Stimulated activated CD4-positive, alpha-beta T cell treated with anti-CD3 and anti-CD28 coated beads, Interleukin-12 subunit alpha, Interleukin-12 subunit beta, amount 100 ng/mL, for 24 hours (primary cell): ENCODE measurements around the gene ZMYM2.

Experiments
- DNase-seq, 2 experiments: peaks; one replicate each; pipeline ENCODE4 v3.0.0-alpha.2; 2020; ENCODE audit warnings: low read depth in 2 of 2

Gene ZMYM2

DNA sequence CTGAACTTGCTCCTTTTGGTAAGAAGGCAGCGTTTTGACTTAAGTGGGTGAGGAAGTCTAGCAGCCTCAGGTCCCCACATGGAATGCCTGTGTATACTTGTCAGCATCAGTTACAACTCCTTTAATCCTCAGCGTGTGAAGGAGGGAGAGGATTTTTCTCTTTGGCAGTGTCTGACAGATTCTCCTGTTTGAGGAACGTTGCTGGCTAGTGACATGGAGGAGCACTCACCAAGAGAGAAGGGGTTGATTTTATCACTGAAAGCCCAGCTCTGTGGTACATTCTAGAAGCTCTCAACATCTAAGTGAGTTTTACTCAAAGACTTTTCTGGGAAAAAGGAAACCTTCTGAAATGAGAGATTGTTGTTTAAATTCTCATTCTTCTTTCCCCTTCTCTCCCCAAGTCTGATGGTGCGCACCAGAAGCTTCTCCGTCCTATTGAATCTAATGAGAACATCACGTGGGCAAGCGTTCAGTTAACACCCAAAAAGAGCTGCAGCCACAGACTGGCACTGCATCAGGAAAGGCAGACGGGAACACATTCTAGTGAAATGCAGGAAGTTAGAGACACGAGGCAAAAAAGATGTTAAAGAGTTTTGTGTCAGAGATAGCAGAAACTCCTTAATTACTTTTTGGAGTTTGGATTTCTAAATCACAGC lies 144.1 kb downstream of the ZMYM2 start:
- no peak for DNase-seq

DNA sequence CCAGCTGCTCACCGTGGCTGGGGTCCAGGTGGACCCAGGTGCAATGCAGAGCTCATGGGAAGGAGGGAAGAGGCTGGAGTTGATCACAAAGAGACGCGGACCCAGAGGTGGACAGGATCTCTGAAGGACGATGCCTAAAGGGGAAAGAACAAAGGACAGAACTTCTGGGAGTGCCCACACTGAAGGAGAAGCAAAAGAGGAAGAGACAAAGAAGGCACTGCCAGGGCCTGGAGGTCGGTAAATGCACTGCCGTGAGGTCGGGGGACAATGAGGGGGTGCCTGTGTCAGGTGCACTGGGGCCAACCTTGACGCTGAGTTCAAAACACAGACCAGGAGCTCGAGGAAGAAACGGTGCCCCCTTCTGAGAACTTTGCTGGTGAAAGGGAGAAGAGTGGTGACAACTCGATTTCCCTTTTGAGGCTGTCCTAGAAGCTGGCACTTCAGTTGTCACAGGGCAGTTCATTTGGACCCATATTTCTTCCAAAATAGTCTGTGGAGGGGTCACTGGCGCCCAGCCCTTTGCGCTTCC lies 146.7 kb downstream of the ZMYM2 start:
- DNase-seq = no peak

DNA sequence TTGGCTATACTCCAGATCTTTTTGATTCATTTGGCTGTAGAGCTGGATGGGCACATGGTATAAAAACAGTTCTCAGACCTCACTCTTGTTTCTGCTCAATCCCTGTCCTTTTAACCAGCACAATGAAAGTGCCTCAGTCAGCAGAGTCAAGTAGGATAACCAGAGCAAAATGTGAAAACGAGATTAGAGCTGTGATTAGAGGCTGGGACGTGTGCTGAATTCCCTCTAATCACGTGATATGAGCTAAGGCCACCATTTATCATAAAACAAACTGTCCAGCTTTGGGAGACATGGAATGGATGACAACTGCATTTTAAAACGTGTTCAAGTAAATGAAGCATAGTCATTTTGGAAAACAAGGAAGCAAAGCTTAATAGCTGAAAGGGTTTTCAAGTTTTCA lies 148.2 kb downstream of the ZMYM2 start:
- DNase-seq = no peak

DNA sequence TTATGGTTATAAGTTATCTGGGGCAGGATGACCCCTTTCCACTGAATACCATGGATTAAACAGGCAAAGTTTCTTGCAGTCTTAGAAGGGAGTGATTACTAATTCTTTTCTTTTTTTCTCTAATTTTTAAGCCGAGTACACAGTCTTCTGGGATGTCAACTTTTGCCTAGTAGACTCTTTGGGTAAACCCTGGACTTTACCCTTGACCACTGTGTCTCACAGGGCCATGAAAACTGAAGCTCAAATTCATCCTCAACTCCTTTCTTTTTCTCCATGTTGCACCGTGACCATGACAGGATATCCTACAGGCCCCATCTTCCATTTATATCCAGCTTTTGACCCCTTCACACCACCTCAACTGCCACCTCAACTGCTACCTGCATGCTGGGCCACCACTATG lies 150.5 kb downstream of the ZMYM2 start:
- no peak for DNase-seq

DNA sequence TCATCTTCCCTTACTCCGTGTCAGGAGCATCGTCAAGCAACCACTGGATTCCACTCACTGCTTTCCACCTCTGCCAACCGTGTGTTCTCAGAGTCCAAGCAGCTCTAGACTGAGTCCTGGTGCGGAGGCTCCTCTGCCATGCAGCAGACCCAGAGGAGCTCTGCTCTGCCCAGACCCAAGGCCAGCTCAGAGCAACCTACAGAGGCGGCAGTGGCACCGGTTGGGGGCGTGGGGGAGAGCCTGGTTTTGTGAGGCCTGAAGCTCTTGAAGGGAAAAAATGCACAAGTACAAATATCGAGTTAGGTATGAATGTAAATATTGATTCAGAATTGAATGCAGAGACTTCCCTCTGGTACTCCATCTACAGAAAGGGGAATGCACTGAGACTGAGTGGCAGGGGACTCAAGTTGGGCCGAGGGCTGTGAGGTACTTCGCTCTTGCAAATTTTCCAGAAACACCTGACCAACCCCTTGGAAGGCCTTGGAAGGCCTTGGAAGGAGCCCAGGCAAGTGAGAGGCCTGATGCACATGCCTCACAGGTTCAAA lies 155.6 kb downstream of the ZMYM2 start:
- DNase-seq = no peak

DNA sequence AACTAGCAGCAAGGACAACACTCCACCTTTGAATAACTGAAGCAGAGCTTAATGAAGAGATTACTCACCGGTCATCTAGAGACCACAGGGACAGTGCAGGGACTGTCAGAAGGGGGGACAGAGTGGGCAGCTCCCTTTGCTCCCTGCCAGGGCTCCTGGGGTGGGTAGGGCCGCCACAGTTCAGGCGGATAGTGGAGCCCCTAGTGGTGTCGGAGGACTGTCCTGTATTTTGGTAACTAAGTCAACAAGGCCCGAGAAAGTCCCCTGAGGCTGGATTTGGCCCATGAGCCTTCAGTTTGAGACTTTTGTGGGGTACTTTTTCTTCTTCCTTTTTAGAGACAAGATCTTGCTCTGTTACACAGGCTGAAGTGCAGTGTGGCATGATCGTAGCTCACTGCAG lies 157.7 kb downstream of the ZMYM2 start:
- DNase-seq = no peak

DNA sequence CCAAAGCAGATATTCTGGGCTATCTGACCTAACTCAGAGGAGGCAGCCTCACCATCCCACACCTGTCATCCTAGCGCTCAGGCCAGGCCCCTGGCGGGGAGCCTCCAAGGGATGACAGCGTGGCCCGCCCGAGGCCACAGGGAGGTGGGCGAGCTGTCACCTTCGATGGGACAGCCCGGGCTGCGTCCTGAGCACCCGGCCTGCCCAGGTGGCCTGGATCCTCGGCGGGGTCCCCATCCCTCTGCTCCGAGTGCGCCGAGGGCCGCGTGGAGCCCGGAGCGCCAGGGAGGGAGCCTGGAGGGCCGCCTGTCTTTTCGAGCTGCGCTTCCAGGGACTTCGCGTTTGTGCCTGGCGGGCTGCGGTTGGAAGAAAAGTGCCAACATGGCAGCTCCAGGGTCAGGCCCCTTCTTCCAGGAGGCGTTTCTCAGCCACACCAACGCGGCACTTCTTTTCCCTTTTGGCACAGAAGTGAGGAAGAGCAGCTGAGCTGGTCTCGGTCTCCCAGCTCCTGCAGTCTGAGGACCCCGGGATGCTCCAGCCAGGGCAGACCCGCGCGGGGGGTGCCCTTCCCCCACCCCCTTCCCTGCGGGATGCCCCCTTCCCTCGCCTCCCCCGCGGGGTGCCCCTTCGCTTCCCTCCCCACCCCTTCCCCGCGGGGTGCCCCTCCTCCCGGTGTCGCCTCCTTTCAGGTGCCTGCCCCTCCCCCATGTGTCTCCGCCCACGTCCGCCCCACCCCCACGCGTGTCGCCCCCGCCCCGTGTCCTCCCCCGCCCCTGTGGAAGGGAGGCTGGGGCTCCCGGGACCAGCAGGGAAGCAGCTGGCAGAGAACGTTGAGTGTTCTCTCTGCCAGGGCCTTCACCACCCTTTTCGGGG lies 160.0 kb downstream of the ZMYM2 start:
- no peak for DNase-seq

DNA sequence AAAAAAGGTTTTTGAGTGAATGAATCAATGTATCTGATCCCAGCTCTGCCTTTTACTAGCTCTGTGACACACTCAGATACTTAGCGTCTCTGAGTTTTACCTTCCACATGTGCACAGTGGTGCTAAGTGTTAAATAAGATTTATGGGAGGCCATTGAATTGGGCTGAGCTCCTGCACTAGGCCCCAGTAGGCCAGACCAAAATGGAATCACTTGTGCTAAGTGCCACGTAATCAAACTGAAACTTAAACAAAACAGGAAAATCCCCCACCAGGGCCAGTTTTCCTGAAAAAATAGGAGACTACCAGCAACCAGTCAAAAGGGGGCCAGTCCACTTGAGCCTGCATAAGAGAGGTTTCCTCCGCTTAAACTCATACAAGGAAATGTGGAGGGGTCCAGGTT lies 161.4 kb downstream of the ZMYM2 start:
- no peak for DNase-seq

DNA sequence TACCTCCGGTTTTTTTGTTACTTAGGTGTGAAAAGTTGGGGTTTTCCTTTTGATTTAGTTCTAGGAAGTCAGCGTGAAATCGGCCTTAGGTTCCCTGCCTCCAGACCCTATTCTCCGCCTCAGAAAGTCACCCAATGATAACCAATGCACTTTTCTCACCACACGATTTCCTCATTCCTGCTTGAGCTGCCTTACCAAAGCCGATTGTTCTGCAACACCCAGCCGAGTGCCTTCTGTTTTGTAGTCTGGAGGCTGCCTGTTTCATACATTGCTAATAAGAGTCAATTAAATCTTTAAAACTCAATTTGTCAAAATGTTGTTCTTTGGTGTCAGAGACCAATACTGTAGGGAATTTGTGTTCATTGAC lies 162.6 kb downstream of the ZMYM2 start:
- DNase-seq = no peak

DNA sequence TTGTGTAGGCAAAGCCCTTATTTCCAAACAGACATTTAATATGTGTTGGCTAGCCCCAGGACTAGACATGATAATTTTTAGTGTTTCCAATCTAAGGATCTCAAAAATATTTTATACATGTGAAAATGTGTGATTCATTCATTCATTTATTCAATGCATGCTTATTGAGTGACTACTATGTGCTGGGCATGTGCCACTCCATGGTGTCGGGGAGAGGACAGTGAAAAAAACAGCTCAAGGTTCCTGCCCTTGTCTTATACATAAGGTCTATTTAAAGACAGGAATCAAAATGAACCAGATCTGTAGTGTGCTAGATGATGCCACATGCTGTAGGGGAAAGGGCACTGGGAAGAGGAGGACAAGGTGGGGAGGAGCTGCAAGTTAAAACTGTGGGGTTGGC lies 165.8 kb downstream of the ZMYM2 start:
- DNase-seq = no peak

DNA sequence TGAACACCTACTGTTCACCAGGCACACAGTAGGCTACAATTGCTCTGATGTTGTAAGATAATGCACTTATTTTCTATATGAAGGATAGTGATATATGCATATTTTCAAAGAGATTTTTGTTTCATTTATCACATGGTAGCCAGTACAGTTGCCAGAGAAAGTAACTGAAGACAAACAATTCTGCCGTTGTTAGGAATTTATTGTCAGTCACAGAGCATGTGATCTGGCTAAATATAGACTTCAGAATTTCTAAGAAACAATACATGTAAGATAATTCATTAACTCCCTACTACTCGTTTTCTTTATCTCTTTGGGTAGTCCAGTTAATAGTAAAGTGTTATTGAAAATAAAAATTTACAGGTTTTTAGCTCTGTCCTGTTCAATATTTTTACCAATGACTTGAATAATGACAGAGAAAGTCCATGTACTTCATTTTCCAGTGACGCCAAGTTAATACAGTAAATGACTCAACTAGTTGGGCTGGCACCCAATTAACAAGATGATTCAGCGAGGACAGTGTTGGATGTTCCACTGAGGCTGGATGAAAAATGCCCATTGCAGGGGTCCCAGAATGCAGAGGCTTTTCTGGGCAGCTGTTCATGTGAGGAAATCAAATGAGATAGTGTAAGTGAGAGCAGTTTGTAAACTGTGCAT lies 166.7 kb downstream of the ZMYM2 start:
- DNase-seq = no peak

DNA sequence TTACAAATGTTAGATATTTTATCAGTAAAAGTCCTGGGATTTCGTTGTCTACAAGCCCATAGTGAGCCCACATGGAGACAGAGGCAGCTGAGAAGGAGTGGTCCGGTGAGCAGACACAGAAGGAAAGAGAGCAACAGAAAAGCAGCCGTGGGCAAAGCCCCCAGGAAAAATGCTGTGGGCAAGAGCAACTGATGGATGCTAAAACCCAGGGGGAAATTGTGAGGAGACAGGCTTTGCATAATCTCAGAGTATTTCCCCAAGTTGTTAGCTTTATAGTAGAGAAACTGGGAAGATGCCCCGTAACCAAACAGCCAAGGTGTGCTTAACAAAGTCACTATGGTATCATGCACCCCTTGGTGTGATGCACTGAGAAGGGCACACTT lies 167.2 kb downstream of the ZMYM2 start:
- DNase-seq = no peak

DNA sequence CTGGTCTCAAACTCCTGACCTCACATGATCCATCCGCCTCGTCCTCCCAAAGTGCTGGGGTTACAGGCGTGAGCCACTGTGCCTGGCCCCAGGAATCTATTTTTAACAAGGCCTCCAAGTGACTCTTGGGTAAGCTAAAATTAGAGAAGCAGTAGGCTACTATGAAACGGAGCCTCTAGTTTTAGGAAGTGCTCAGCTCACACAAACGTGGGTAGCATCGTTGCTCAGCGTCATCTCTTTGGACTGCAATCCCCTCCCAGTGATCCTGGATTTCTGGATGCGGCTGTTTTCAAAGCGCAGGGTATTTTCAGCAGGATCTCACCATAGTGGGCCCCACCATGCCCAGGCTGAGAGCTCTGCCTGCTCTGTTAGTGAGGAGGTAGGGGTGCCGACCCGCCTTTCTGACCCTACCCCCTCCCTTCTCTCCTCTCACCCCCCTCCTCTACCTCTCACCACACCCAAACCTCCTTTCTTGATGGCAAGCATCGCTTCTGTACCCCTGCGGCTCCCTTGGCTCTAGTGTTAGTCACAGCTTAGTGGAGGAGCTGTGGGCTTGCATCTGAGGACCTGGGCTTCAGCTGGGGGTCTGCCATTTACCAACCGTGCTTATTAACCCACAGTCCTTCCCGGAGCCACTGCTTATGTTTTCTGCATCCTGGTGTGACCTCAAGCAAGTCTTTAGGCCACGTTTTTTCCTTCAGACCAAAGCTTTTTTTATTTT lies 168.2 kb downstream of the ZMYM2 start:
- DNase-seq = no peak

DNA sequence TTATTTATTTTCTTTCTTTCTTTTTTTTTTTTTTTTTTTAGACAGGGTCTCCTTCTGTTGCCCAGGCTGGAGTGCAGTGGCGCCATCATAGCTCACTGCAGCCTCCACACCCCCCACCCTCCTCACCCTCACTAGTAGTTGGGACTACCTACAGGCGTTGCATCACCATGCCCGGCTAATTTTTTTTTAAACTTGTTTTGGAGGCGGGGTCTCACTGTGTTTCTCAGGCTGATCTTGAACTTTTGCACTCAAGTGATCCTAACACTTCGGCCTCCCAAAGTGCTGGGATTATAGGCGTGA lies 168.7 kb downstream of the ZMYM2 start:
- no peak for DNase-seq

DNA sequence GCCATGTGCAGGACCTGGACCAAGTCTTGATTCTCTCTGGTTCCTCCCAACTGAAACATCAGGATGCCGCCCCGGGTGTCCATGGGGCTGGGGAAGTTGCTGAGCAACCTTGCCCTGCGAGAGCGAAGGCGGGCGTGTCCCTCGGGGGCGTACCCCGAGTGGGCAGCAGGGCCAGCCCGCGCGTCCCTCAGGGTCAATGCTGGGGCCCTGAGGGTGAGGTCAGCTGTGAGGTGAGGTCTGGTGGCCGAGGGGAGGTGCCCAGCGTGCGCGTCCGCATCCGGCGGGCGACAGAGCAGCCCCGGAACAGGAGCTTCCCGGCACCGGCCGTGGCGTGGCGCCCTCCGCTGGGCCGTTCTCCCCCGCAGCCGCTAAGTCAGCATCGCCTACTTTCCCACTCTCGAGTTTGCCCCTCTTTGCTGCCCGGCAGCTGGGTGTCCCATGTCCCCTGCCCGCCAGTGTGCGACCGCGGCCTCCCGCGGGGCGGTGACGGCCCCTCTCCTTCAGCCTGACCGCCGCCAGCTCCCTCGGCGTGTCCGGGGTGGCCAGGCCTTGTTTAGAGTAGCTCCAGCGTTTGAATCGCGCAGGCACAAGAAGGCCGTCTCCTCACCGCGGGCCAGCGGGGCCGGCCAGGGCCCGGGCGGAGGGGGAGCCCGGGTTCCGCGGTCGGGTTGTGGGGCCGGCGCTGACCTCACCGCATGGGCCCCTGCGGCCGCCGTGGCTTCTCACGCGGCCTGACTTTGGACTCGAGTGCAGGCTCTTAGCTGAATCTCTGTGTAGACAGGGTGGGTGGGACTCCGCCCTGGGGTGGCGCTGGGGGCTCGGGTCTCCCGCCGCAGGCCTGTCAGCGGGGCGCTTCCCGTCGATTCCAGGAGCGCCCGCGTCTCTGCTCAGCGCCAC lies 169.3 kb downstream of the ZMYM2 start:
- DNase-seq = peak in 1 of 2 experiments; percentile 24

DNA sequence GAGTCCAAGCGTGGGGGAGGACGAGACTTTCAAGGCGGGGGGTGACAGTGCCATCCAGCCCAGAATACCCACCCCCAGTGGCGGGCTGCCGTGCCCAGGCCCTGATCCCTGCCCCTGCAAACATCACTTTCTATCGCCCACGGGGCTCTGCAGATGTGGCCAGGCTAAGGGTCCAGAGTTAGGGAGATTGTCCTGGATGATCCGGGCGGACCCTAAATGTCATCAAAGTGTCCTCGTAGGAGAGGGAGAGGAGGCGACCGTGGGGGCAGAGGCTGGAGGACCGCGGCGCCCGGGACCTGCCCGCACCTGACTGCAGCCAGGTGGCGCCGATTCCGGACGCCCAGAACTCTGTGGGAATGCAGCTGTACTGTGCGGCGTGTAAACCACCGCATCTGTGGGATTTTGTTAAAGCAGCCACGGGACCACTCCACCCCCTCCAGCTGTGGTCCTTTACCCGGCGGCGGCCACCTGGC lies 170.0 kb downstream of the ZMYM2 start:
- no peak for DNase-seq

DNA sequence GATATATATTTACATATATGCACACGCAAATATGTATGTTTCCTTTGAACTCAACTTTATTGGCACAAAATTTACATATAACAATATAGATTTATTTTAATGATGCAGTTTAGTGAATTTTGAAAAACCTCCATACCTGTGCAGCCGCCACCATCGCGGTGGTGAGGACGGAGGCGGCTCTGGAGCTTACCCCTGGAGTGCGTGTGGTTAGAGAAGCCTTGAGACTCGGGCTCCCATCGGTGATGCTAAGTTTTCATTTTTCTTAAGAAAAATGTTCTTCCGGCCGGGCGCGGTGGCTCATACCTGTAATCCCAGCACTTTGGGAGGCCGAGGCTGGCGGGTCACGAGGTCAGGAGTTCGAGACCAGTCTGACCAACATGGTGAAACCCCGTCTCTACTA lies 170.5 kb downstream of the ZMYM2 start:
- DNase-seq = no peak

DNA sequence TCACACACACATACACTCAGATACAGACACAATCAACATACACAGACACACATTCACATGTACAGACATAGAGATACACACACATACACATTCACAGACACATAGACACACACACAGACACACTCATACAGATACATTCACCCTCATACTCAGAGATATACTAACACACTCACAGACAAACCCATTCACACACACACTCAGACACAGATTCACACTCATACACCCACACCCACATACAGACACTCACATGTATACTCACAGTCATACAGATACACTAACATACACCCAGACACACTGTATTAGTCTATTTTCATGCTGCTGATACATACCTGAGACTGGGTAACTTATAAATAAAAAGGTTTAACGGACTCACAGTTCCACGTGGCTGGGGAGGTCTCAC lies 171.5 kb downstream of the ZMYM2 start:
- DNase-seq = no peak

DNA sequence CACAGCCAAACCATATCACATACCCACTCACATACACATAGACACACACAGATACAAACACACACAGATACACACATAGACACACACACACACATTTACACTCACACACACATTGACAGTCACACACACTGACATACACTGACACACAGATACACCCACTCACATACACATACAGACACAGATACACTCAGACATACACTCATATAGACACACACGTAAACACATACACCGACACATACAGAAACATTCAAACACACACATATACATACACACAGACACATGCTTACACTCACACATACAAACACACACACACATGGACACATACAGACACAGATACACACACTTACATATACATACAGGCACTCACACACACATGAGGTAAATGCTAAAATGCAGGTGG lies 172.1 kb downstream of the ZMYM2 start:
- no peak for DNase-seq

DNA sequence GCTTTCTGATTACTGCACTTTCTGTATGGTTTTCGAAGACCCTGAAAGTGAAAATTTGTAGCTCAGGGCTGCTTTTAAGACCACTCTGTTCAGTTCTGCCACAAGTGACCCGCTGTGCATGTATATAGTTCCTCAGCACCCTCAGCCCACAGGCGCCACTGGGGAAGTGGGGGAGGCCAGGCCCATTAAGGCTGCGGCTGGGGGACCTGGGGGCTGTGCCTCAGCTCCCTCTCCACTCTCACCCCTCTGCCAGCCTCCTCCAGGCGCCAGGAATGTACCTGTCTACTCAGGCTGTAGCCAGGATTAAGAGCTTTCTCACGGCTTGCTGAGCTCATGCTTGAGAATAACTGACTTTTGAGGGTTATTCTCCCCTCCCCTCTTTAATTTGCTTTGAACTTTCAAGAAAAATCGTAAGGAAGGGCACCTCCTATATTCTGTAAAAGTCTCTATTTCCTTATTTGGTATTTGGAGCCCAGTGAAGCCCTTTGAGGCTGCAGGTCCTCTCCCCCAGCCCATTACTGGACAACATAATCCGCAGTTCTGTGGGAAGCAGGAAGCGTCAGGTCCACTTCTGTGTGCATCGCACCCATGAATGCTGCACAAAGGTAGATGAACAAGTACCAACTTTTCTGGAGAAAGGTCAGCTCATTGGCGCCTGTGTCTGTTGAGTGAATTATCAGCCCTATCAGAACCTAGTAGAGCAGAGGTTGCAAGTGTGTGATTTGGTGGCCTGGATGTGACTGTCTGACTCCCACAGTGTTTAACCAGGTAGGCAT lies 172.7 kb downstream of the ZMYM2 start:
- no peak for DNase-seq
